Mononuclear cell (primary cell): ENCODE measurements around the gene LGALS14. TPM values are rescaled to one million over a fixed set of nuclear protein-coding genes. Genes with fewer than 3 reads are reported as not detected.
"Not testable (repeated sequence)": the region's sequence is repeated elsewhere in the genome, so short reads cannot be mapped to it uniquely, and the experiment has no call there.

Source experiments
- H3K27me3 ChIP-seq: 2 replicates; pipeline ENCODE4 v1.6.0; 2011; ENCODE audit warnings: low read length, control low read depth; ENCODE audit not compliant: insufficient read depth
- H3K4me1 ChIP-seq: 2 replicates; pipeline ENCODE4 v1.5.1; 2011; ENCODE audit warnings: mild to moderate bottlenecking, low read length, control low read depth; ENCODE audit not compliant: insufficient read depth
- H3K4me3 ChIP-seq: 2 replicates; pipeline ENCODE4 v1.5.1; 2011; ENCODE audit warnings: mild to moderate bottlenecking, low read length, moderate library complexity
- H3K9me3 ChIP-seq: 2 replicates; pipeline ENCODE4 v1.5.1; 2011; ENCODE audit warnings: low read depth, mild to moderate bottlenecking, control low read depth, low read length
- total RNA-seq: library from RNA; depleted of rRNA; stranded (reverse); fragments of >200 nt; gene quantifications from one replicate; pipeline ENCODE4 v1.2.3, GENCODE V29; 2012

LGALS14 gene
- total RNA-seq, 1 donor = 0.31 TPM

- H3K9me3 ChIP-seq, H3K4me1 ChIP-seq, H3K4me3 ChIP-seq: not testable (repeated sequence)
- peaks cover 11% of the 10 kb centered on the region for H3K27me3 ChIP-seq
These were observed 15.9 kb downstream of the LGALS14 start for GRCh38 chr19:39720144-39720543.

GRCh38 chr19:39725995-39726394, 21.7 kb downstream of the LGALS14 start:
- H3K4me3 ChIP-seq = no peak overlapping the region
- H3K9me3 ChIP-seq = no peaks in the 10 kb centered on the region
- no peaks in the 10 kb centered on the region for H3K4me1 ChIP-seq
- H3K27me3 ChIP-seq = peaks cover 6% of the 10 kb centered on the region

GRCh38 chr19:39727070-39727800, 23.0 kb downstream of the LGALS14 start:
- Histone ChIP-seq H3K4me1 (no peaks in the 10 kb centered on the region), H3K9me3 (no peaks in the 10 kb centered on the region), H3K27me3 (peaks cover 4% of the 10 kb centered on the region), H3K4me3 (no peak overlapping the region)

GRCh38 chr19:39728040-39728439, 23.8 kb downstream of the LGALS14 start:
- H3K4me3 ChIP-seq = no peak overlapping the region
- H3K27me3 ChIP-seq = peaks cover 2% of the 10 kb centered on the region
- H3K9me3 ChIP-seq = no peaks in the 10 kb centered on the region
- H3K4me1 ChIP-seq = no peaks in the 10 kb centered on the region

- Histone ChIP-seq H3K4me3 (no peak overlapping the region), H3K9me3 (no peaks in the 10 kb centered on the region), H3K4me1 (no peaks in the 10 kb centered on the region), H3K27me3 (no peaks in the 10 kb centered on the region)
These were observed 25.3 kb downstream of the LGALS14 start for GRCh38 chr19:39729594-39729993.

- H3K27me3 ChIP-seq = no peaks in the 10 kb centered on the region
- H3K4me3 ChIP-seq = no peak overlapping the region
- H3K4me1 ChIP-seq = no peaks in the 10 kb centered on the region
- no peaks in the 10 kb centered on the region for H3K9me3 ChIP-seq
These were observed 27.4 kb downstream of the LGALS14 start for GRCh38 chr19:39731685-39732084.

- H3K9me3 ChIP-seq = no peaks in the 10 kb centered on the region
- no peaks in the 10 kb centered on the region for H3K27me3 ChIP-seq
These were observed 29.6 kb downstream of the LGALS14 start for GRCh38 chr19:39733841-39734240.

GRCh38 chr19:39735688-39736087, 31.4 kb downstream of the LGALS14 start:
- H3K27me3 ChIP-seq = no peaks in the 10 kb centered on the region
- no peaks in the 10 kb centered on the region for H3K9me3 ChIP-seq
- no peaks in the 10 kb centered on the region for H3K4me1 ChIP-seq
- H3K4me3 ChIP-seq = peak overlapping the region; percentile 20

More at GRCh38 chr19:39733841-39734240, 29.6 kb downstream of the LGALS14 start:
- Histone ChIP-seq H3K4me3 (no peak overlapping the region), H3K4me1 (no peaks in the 10 kb centered on the region)

GRCh38 chr19:39736088-39736487, 31.8 kb downstream of the LGALS14 start:
- H3K4me1 ChIP-seq = no peaks in the 10 kb centered on the region
- H3K9me3 ChIP-seq = no peaks in the 10 kb centered on the region
- no peaks in the 10 kb centered on the region for H3K27me3 ChIP-seq
- H3K4me3 ChIP-seq = peak overlapping the region; percentile 6

GRCh38 chr19:39737351-39737750, 33.1 kb downstream of the LGALS14 start:
- H3K4me1 ChIP-seq = no peaks in the 10 kb centered on the region
- H3K4me3 ChIP-seq = peak overlapping the region; percentile 14
- H3K9me3 ChIP-seq = no peaks in the 10 kb centered on the region
- no peaks in the 10 kb centered on the region for H3K27me3 ChIP-seq

GRCh38 chr19:39737891-39738290, 33.6 kb downstream of the LGALS14 start, which contains the start of gene CLC:
Gene CLC, minus strand, starts transcription at chr19:39738029. Its CDS starts 77 bp downstream, at chr19:39737952.
- peaks cover 5% of the 10 kb centered on the region for H3K27me3 ChIP-seq
- H3K9me3 ChIP-seq = no peaks in the 10 kb centered on the region
- H3K4me3 ChIP-seq = peak within 1 kb of the TSS; percentile 14
- H3K4me1 ChIP-seq = no peaks in the 10 kb centered on the region

- no peaks in the 10 kb centered on the region for H3K4me1 ChIP-seq
- H3K9me3 ChIP-seq = no peaks in the 10 kb centered on the region
- no peak overlapping the region for H3K4me3 ChIP-seq
- H3K27me3 ChIP-seq = peaks cover 6% of the 10 kb centered on the region
These were observed 34.5 kb downstream of the LGALS14 start for GRCh38 chr19:39738814-39739213.

- Histone ChIP-seq H3K9me3 (no peaks in the 10 kb centered on the region), H3K4me1 (no peaks in the 10 kb centered on the region), H3K27me3 (peaks cover 9% of the 10 kb centered on the region), H3K4me3 (no peak overlapping the region)
These were observed 36.1 kb downstream of the LGALS14 start for GRCh38 chr19:39740395-39740794.

GRCh38 chr19:39745643-39746042, 41.4 kb downstream of the LGALS14 start:
- no peaks in the 10 kb centered on the region for H3K4me1 ChIP-seq
- no peak overlapping the region for H3K4me3 ChIP-seq
- H3K27me3 ChIP-seq = peaks cover 11% of the 10 kb centered on the region
- no peaks in the 10 kb centered on the region for H3K9me3 ChIP-seq

- H3K27me3 ChIP-seq = peaks cover 11% of the 10 kb centered on the region
- H3K4me1 ChIP-seq = no peaks in the 10 kb centered on the region
- no peaks in the 10 kb centered on the region for H3K9me3 ChIP-seq
- no peak overlapping the region for H3K4me3 ChIP-seq
These were observed 42.7 kb downstream of the LGALS14 start for GRCh38 chr19:39746836-39747529.
